H1 (cell line): ENCODE data around the gene PLEKHH2. TPM values are rescaled to one million over a fixed set of nuclear protein-coding genes. Genes with fewer than 3 reads are reported as not detected.

Source experiments
- CTCF ChIA-PET: fragments of 300-600 bp; sonication (Branson Sonifier 250); formaldehyde crosslinking; loops from one replicate; lab custom pipeline; 2021; ENCODE audit not compliant: partially characterized antibody; lab: Charles Lee
- POLR2A ChIA-PET: fragments of 300-600 bp; sonication (Branson Sonifier 250); formaldehyde crosslinking; loops from one replicate; lab custom pipeline; 2021; ENCODE audit warnings: inconsistent platforms; ENCODE audit not compliant: partially characterized antibody; lab: Charles Lee
- DNase-seq, 2 experiments: peaks; one replicate each; pipeline versions ENCODE4 v3.0.0 to v3.0.0-alpha.2; 2010 to 2022; ENCODE audit warnings: low spot score in 2 of 2, low read depth in 1 of 2, mixed read lengths in 1 of 2
- FAIRE-seq: peaks from 2 replicates; lab custom pipeline; 2011; peaks lifted over from hg19 to GRCh38; lab: Jason Lieb, UNC
- H2AFZ ChIP-seq: 2 replicates; pipeline ENCODE4 v1.8.1; 2012; ENCODE audit warnings: low read length, inconsistent platforms
- H2AK5ac ChIP-seq: 2 replicates; pipeline ENCODE4 v1.6.1; 2013; ENCODE audit warnings: low read depth, low read length
- H2BK120ac ChIP-seq: replicated peaks from 2 replicates; pipeline ENCODE3; 2013; ENCODE audit warnings: low read depth, low read length, inconsistent platforms
- H2BK12ac ChIP-seq: 2 replicates; pipeline ENCODE4 v1.6.1; 2013; ENCODE audit warnings: low read depth, low read length
- H2BK15ac ChIP-seq: 2 replicates; pipeline ENCODE4 v1.6.1; 2013; ENCODE audit warnings: low read length
- H2BK20ac ChIP-seq: 2 replicates; pipeline ENCODE4 v1.6.1; 2013; ENCODE audit warnings: low read length
- H2BK5ac ChIP-seq: 2 replicates; pipeline ENCODE4 v1.6.1; 2013; ENCODE audit warnings: low read depth, low read length
- H3K14ac ChIP-seq: 2 replicates; pipeline ENCODE4 v1.6.1; 2013; ENCODE audit warnings: inconsistent platforms; ENCODE audit not compliant: insufficient read length
- H3K18ac ChIP-seq: 2 replicates; pipeline ENCODE4 v1.6.1; 2013; ENCODE audit warnings: low read length; ENCODE audit errors: extremely low read depth
- H3K23ac ChIP-seq: 2 replicates; pipeline ENCODE4 v1.6.1; 2013; ENCODE audit warnings: inconsistent platforms; ENCODE audit not compliant: insufficient read length
- H3K23me2 ChIP-seq: 2 replicates; pipeline ENCODE4 v1.6.1; 2013; ENCODE audit warnings: low read depth, low read length
- H3K27ac ChIP-seq: 2 replicates; pipeline ENCODE4 v1.6.1; 2011; ENCODE audit warnings: low read depth, low read length, inconsistent platforms
- H3K27me3 ChIP-seq, 4 experiments: replicated peaks in 1 of 4; 1 replicate in 1 of 4; 2 replicates in 3 of 4; pipeline versions ENCODE4 v1.6.1 to v1.8.1; 2011 to 2013; ENCODE audit warnings: low read length in 3 of 4, mild to moderate bottlenecking in 3 of 4, inconsistent platforms in 2 of 4, mixed read lengths in 2 of 4, moderate library complexity in 1 of 4; ENCODE audit not compliant: control insufficient read depth in 3 of 4, insufficient read depth in 3 of 4; ENCODE audit errors: extremely low read depth in 1 of 4
- H3K36me3 ChIP-seq, 4 experiments: 2 replicates each; pipeline versions ENCODE4 v1.6.1 to v1.8.1; 2011 to 2013; ENCODE audit warnings: mild to moderate bottlenecking in 4 of 4, low read length in 3 of 4, moderate library complexity in 2 of 4, control low read depth in 1 of 4, inconsistent platforms in 1 of 4; ENCODE audit not compliant: insufficient read depth in 4 of 4, control insufficient read depth in 2 of 4
- H3K4ac ChIP-seq: replicated peaks from 2 replicates; pipeline ENCODE3; 2013; ENCODE audit warnings: low read length, low read depth, mixed read lengths, inconsistent platforms; ENCODE audit not compliant: insufficient read length
- H3K4me1 ChIP-seq, 4 experiments: replicated peaks in 1 of 4; 1 replicate in 1 of 4; 2 replicates in 3 of 4; pipeline versions ENCODE4 v1.6.1 to v1.8.1; 2011 to 2013; ENCODE audit warnings: low read length in 3 of 4, inconsistent platforms in 2 of 4, mixed read lengths in 1 of 4; ENCODE audit not compliant: insufficient read depth in 4 of 4, control insufficient read depth in 3 of 4
- H3K4me2 ChIP-seq, 2 experiments: 2 replicates each; pipeline versions ENCODE4 v1.6.1 to v1.8.1; 2011 to 2013; ENCODE audit warnings: low read depth in 2 of 2, low read length in 2 of 2, control low read depth in 1 of 2, inconsistent platforms in 1 of 2, mild to moderate bottlenecking in 1 of 2; ENCODE audit not compliant: insufficient read depth in 1 of 2
- H3K4me3 ChIP-seq, 4 experiments: fragments of 200-600, 300-600 bp in 1 of 4; sonication (generic), shearing (Covaris generic), sonication (Bioruptor Twin) in 1 of 4; 2 replicates each; pipeline versions ENCODE4 v1.5.1 to v1.8.1; 2011 to 2016; ENCODE audit warnings: low read length in 4 of 4, low read depth in 3 of 4, control low read depth in 2 of 4, inconsistent platforms in 2 of 4, mild to moderate bottlenecking in 2 of 4, mixed read lengths in 1 of 4, moderate library complexity in 1 of 4; ENCODE audit not compliant: insufficient read depth in 2 of 4; ENCODE audit errors: extremely low read depth in 1 of 4
- H3K56ac ChIP-seq: replicated peaks from 2 replicates; pipeline ENCODE3; 2013; ENCODE audit warnings: low read depth, mild to moderate bottlenecking, mixed read lengths, low read length, inconsistent platforms; ENCODE audit not compliant: insufficient read length
- H3K79me1 ChIP-seq: 2 replicates; pipeline ENCODE4 v1.6.1; 2013; ENCODE audit warnings: low read depth, low read length, control low read depth
- H3K79me2 ChIP-seq, 2 experiments: 2 replicates each; pipeline versions ENCODE4 v1.6.1 to v1.8.1; 2012 to 2013; ENCODE audit warnings: low read length in 2 of 2, mild to moderate bottlenecking in 2 of 2, inconsistent platforms in 1 of 2; ENCODE audit not compliant: insufficient read depth in 2 of 2, control insufficient read depth in 1 of 2
- H3K9ac ChIP-seq, 4 experiments: replicated peaks in 1 of 4; 1 replicate in 1 of 4; 2 replicates in 3 of 4; pipeline versions ENCODE4 v1.6.1 to v1.8.1; 2011 to 2013; ENCODE audit warnings: low read depth in 3 of 4, low read length in 3 of 4, control low read depth in 2 of 4, mild to moderate bottlenecking in 2 of 4, moderate library complexity in 2 of 4, inconsistent platforms in 1 of 4; ENCODE audit errors: extremely low read depth in 1 of 4
- H3K9me3 ChIP-seq, 2 experiments: 2 replicates each; pipeline versions ENCODE4 v1.6.1 to v1.8.1; 2012 to 2013; ENCODE audit warnings: mild to moderate bottlenecking in 2 of 2, moderate library complexity in 2 of 2, control low read depth in 1 of 2, inconsistent platforms in 1 of 2, low read depth in 1 of 2, low read length in 1 of 2, mixed read lengths in 1 of 2; ENCODE audit not compliant: insufficient read depth in 2 of 2
- H4K20me1 ChIP-seq, 2 experiments: replicated peaks in 1 of 2; 2 replicates each; pipeline versions ENCODE3 to v1.8.1; 2011 to 2013; ENCODE audit warnings: inconsistent platforms in 2 of 2, low read length in 2 of 2, mild to moderate bottlenecking in 1 of 2; ENCODE audit not compliant: insufficient read depth in 2 of 2, control insufficient read depth in 1 of 2
- H4K5ac ChIP-seq: 2 replicates; pipeline ENCODE4 v1.6.1; 2013; ENCODE audit warnings: low read length, low read depth, mixed read lengths, inconsistent platforms; ENCODE audit not compliant: insufficient read length
- H4K8ac ChIP-seq: 2 replicates; pipeline ENCODE4 v1.8.0; 2013; ENCODE audit warnings: mild to moderate bottlenecking, moderate library complexity, low read length, inconsistent platforms; ENCODE audit not compliant: insufficient read depth; ENCODE audit errors: extremely low read depth
- H4K91ac ChIP-seq: replicated peaks from 2 replicates; pipeline ENCODE3; 2013; ENCODE audit warnings: low read length, mixed read lengths, inconsistent platforms; ENCODE audit not compliant: insufficient read length
- ASH2L ChIP-seq: fragments of 200-600, 300-600 bp; sonication (generic); IDR thresholded peaks from one replicate; pipeline ENCODE4 v1.7.1; 2017; ENCODE audit warnings: low read length
- BCL11A ChIP-seq, 2 experiments: IDR thresholded peaks; one replicate each; pipeline ENCODE4 v1.6.1; 2011; ENCODE audit warnings: low read depth in 2 of 2, low read length in 2 of 2, mild to moderate bottlenecking in 2 of 2
- CHD1 ChIP-seq: IDR thresholded peaks from 2 replicates; pipeline ENCODE4 v1.6.1; 2012; ENCODE audit warnings: low read depth, low read length, improper control_type of control experiment
- CREB1 ChIP-seq: IDR thresholded peaks from 2 replicates; pipeline ENCODE4 v1.6.1; 2012; ENCODE audit warnings: inconsistent platforms
- HDAC2 ChIP-seq, 2 experiments: fragments of 300-600 bp in 1 of 2; sonication (generic) in 1 of 2; IDR thresholded peaks; 2 replicates each; pipeline ENCODE4 v1.6.1; 2011 to 2012; ENCODE audit warnings: low read depth in 2 of 2, low read length in 2 of 2, mild to moderate bottlenecking in 2 of 2, moderate library complexity in 2 of 2, borderline replicate concordance in 1 of 2, inconsistent platforms in 1 of 2
- JUN ChIP-seq: IDR thresholded peaks from 2 replicates; pipeline ENCODE4 v1.6.1; 2011; ENCODE audit warnings: low read depth, mild to moderate bottlenecking, improper control_type of control experiment, low read length
- JUND ChIP-seq: IDR thresholded peaks from 2 replicates; pipeline ENCODE4 v1.6.1; 2011; ENCODE audit warnings: mild to moderate bottlenecking, improper control_type of control experiment, low read length
- KDM4A ChIP-seq: IDR thresholded peaks from one replicate; pipeline ENCODE4 v1.7.1; 2012; ENCODE audit warnings: low read depth, mild to moderate bottlenecking, moderate library complexity, low read length, inconsistent platforms; ENCODE audit not compliant: severe bottlenecking
- MAFK ChIP-seq: IDR thresholded peaks from 2 replicates; pipeline ENCODE4 v1.6.1; 2012; ENCODE audit warnings: low read depth, mild to moderate bottlenecking, improper control_type of control experiment, low read length
- NANOG ChIP-seq: IDR thresholded peaks from 2 replicates; pipeline ENCODE4 v1.6.1; 2011; ENCODE audit warnings: low read length, low read depth, mild to moderate bottlenecking, inconsistent platforms; ENCODE audit not compliant: insufficient read depth, poor library complexity, severe bottlenecking
- RFX5 ChIP-seq: IDR thresholded peaks from 2 replicates; pipeline ENCODE4 v1.6.1; 2011; ENCODE audit warnings: low read depth, low read length, improper control_type of control experiment, borderline replicate concordance
- SIX5 ChIP-seq: IDR thresholded peaks from 2 replicates; pipeline ENCODE4 v1.6.1; 2011; ENCODE audit warnings: mild to moderate bottlenecking, low read depth, low read length
- SRF ChIP-seq: IDR thresholded peaks from 2 replicates; pipeline ENCODE4 v1.6.1; 2011; ENCODE audit warnings: mild to moderate bottlenecking, low read depth, low read length, moderate library complexity
- WGBS, 2 experiments: shearing (Covaris generic) in 1 of 2; methylation state at CpG; one replicate each; pipeline versions ENCODE4 v1.1.6 to v1.1.7; 2013 to 2015; ENCODE audit warnings: low lambda C conversion rate in 2 of 2, mixed read lengths in 2 of 2, inconsistent platforms in 1 of 2, low coverage in 1 of 2, missing lambda C conversion rate in 1 of 2; ENCODE audit not compliant: insufficient replicate concordance in 2 of 2, insufficient coverage in 1 of 2, insufficient read length in 1 of 2; ENCODE audit errors: extremely low coverage in 1 of 2, missing lambda C conversion rate in 1 of 2; 5-methylcytosine and 5-hydroxymethylcytosine counted together
- polyA plus RNA-seq, 7 experiments: library from polyadenylated mRNA; depleted of rRNA in 3 of 7; stranded (reverse) in 5 of 7; unstranded in 2 of 7; fragments of >200 nt in 5 of 7; fragments of 200-250 nt in 2 of 7; gene quantifications; 1 replicate in 5 of 7; 2 replicates in 1 of 7; 4 replicates in 1 of 7; pipeline versions ENCODE4 v1.2.1 to v1.2.3, GENCODE V29; 2011 to 2013; ENCODE audit warnings: missing spikeins in 2 of 7, mixed read lengths in 2 of 7
- total RNA-seq: library from RNA; stranded (reverse); fragmentation: NEBNext Ultra II Directional; extraction: Animal tissue kit (Norgen Biotek cat#: 25700); gene quantifications from 2 replicates; pipeline ENCODE4 v1.2.1, GENCODE V29; 2021

Gene PLEKHH2
- total and polyA plus RNA-seq, 2 of the 8 experiments (the other 6 are each of a cell fraction or from before 2014, with no cell fraction given) = 2.2 to 5.0 TPM

DNA sequence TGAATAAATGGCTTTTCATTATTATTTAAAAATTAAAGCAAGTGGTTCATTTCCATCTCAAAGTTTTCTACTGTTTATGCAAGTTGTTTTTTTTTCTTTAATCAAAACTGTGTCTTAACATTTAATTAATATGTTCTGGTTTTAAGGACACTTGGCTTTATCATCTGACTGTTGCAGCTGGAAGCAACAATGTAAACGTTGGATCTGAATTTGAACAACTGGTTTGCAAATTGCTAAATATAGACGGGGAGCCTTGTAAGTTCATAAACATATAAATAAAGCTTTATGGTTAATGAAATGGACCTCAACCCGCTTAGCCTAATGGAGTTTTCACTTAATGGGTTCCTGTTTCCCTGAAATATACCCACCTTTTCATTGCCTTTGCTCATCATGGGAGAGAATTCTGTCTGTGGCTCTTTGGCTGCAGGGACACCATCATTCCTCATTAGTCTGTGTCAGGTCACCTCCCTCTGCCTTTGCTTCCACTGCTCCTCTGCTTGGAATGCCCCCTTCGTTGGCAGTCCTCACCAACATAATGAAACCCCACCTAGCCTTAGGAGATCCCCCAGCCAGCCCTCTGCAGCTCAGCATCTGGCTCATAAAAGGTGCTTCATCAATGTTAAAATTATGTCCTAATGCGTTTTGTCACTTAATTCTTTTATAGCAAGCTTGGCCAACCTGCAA, 92.6 kb downstream of the PLEKHH2 start:
- H4K8ac ChIP-seq = no peak overlapping the region
- DNase-seq (no peak), FAIRE-seq (peak; percentile 60)
- no peak overlapping the region for H2BK120ac ChIP-seq
- H3K4me2 ChIP-seq = peak overlapping the region; percentile 30 to 47; a peak in 3 of 4 replicates
- H4K91ac ChIP-seq = peak overlapping the region; percentile 34
- H3K4ac ChIP-seq = no peak overlapping the region
- peak overlapping the region; percentile 15 for H4K5ac ChIP-seq
- H4K20me1 ChIP-seq = no peaks in the 10 kb centered on the region
- H2AFZ ChIP-seq = 0 out of 2 replicates have a peak overlapping the region, but pooled peaks have one; percentile 23
- H3K4me1 ChIP-seq = peaks cover 0 to 6% (median 2%) of the 10 kb centered on the region in 4 experiments; a peak in 2 of 7 replicates
- H3K14ac ChIP-seq = peak overlapping the region; percentile 87
- H3K9ac ChIP-seq = no peak overlapping the region
- H3K36me3 ChIP-seq = no peaks in the 10 kb centered on the region
- no peak overlapping the region for H2AK5ac ChIP-seq
- no peaks in the 10 kb centered on the region for H3K27me3 ChIP-seq
- H3K4me3 ChIP-seq = peak overlapping the region in 1 of 4 experiments; percentile 37; a peak in 2 of 8 replicates
- no peak overlapping the region for H3K18ac ChIP-seq
- no peak overlapping the region for H3K27ac ChIP-seq
- H2BK20ac ChIP-seq = no peak overlapping the region
- no peaks in the 10 kb centered on the region for H3K9me3 ChIP-seq
- H3K79me1 ChIP-seq = no peaks in the 10 kb centered on the region
- H2BK5ac ChIP-seq = no peak overlapping the region
- H2BK12ac ChIP-seq = no peak overlapping the region; the same call in 1 of the 2 replicates
- H3K23ac ChIP-seq = no peak overlapping the region
- ChIA-PET CTCF (interaction anchor here (1.4 kb wide), 1 partner anchor 10 kb away, joined by 3 read pairs; no protein-coding TSS in a partner anchor), POLR2A (interaction anchor here (1.1 kb wide), 1 partner anchor 26 kb away, joined by 3 read pairs; no protein-coding TSS in a partner anchor)
- H3K56ac ChIP-seq = no peak overlapping the region
- WGBS, 2 experiments = 33% methylated on average over 5 of the region's 5 CpGs; no CpG with 5 or more reads in 1 of the 2 experiments
- H3K23me2 ChIP-seq = no peaks in the 10 kb centered on the region
- no peak overlapping the region for H2BK15ac ChIP-seq
- no peaks in the 10 kb centered on the region for H3K79me2 ChIP-seq
- TF ChIP-seq KDM4A (no peak), MAFK (no peak), SIX5 (no peak), RFX5 (no peak), NANOG (no peak), SRF (no peak), CREB1 (no peak), JUND (no peak), ASH2L (no peak), CHD1 (no peak), HDAC2 (IDR thresholded peaks at IDR 0.05; ENCODE audit: borderline replicate concordance in 1 of 2, low read depth in 2 of 2, low read length in 2 of 2) (no peak), BCL11A (IDR thresholded peaks at IDR 0.05; ENCODE audit: low read depth in 2 of 2, low read length in 2 of 2) (no peak), JUN (no peak)
